Vagina (tissue), 2 donors: ENCODE measurements around the gene PLEKHG3.

Experiments
- POLR2A ChIP-seq, 2 donors: fragments of 450-650 bp; IDR thresholded peaks; one replicate each; pipeline ENCODE4 v1.6.1; 2017; ENCODE audit warnings: antibody characterized with exemption in 2 of 2, mild to moderate bottlenecking in 2 of 2, moderate library complexity in 2 of 2
- POLR2AphosphoS5 ChIP-seq, 2 donors: sonication (generic); formaldehyde crosslinking; IDR thresholded peaks; one replicate each; pipeline ENCODE4 v1.9.0; 2017; ENCODE audit warnings: antibody characterized with exemption in 2 of 2, mild to moderate bottlenecking in 2 of 2, low read depth in 1 of 2; ENCODE audit not compliant: insufficient read depth in 1 of 2
- TF ChIP-seq, protein P1 (sequence below), 3 experiments: fragments of 450-650 bp in 2 of 3; fragments of 200-600 bp in 1 of 3; sonication (generic) in 1 of 3; IDR thresholded peaks; one replicate each; pipeline ENCODE4 v1.5.1; 2017 to 2019; ENCODE audit warnings: antibody characterized with exemption in 3 of 3, mild to moderate bottlenecking in 2 of 3, moderate library complexity in 2 of 3

- TF ChIP-seq, protein P1, sequence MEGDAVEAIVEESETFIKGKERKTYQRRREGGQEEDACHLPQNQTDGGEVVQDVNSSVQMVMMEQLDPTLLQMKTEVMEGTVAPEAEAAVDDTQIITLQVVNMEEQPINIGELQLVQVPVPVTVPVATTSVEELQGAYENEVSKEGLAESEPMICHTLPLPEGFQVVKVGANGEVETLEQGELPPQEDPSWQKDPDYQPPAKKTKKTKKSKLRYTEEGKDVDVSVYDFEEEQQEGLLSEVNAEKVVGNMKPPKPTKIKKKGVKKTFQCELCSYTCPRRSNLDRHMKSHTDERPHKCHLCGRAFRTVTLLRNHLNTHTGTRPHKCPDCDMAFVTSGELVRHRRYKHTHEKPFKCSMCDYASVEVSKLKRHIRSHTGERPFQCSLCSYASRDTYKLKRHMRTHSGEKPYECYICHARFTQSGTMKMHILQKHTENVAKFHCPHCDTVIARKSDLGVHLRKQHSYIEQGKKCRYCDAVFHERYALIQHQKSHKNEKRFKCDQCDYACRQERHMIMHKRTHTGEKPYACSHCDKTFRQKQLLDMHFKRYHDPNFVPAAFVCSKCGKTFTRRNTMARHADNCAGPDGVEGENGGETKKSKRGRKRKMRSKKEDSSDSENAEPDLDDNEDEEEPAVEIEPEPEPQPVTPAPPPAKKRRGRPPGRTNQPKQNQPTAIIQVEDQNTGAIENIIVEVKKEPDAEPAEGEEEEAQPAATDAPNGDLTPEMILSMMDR (IDR thresholded peaks at IDR 0.05): no peak
- TF ChIP-seq POLR2A (IDR thresholded peaks at IDR 0.05): no peak
- no peak for TF ChIP-seq POLR2AphosphoS5 (IDR thresholded peaks at IDR 0.05; ENCODE audit: insufficient read depth in 1 of 2, low read depth in 1 of 2)
Observed at GRCh38 chr14:64747327-64747726, 43.1 kb downstream of the PLEKHG3 start.
